HG02852 (cell line): ENCODE results near the gene ADAMTS8.

ENCODE experiments used
- ATAC-seq: cut with Tn5 transposase; IDR thresholded peaks from one replicate; pipeline ENCODE4 v1.9.1; 2021; ENCODE audit warnings: mild to moderate bottlenecking, moderate library complexity; ENCODE audit not compliant: unreplicated experiment

The ADAMTS8 gene

GRCh38 chr11:130462101-130462885 lies 33.9 kb upstream of the ADAMTS8 start:
- no peak for ATAC-seq

DNA sequence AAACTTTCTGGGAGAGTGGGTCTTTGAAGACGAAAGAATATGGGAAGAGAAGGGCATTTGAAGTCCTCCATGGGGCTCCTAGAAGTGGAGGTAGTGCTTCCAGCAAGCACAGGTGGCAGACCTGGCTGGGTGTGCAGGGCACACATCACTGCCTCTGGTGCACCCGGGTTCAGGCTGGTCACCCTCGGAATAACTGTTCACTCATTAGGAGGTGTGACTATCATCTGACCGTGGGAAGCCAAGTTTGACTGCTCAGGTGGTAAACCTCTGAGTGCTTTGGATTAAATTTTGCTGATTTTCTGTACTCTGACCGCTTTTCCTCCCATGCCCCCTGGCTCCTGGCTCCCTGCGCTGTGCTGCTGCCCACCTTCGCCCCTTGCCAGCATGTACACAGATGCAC lies 31.1 kb upstream of the ADAMTS8 start:
- no peak for ATAC-seq

GRCh38 chr11:130458410-130458729 lies 30.0 kb upstream of the ADAMTS8 start:
- ATAC-seq, result no peak

DNA sequence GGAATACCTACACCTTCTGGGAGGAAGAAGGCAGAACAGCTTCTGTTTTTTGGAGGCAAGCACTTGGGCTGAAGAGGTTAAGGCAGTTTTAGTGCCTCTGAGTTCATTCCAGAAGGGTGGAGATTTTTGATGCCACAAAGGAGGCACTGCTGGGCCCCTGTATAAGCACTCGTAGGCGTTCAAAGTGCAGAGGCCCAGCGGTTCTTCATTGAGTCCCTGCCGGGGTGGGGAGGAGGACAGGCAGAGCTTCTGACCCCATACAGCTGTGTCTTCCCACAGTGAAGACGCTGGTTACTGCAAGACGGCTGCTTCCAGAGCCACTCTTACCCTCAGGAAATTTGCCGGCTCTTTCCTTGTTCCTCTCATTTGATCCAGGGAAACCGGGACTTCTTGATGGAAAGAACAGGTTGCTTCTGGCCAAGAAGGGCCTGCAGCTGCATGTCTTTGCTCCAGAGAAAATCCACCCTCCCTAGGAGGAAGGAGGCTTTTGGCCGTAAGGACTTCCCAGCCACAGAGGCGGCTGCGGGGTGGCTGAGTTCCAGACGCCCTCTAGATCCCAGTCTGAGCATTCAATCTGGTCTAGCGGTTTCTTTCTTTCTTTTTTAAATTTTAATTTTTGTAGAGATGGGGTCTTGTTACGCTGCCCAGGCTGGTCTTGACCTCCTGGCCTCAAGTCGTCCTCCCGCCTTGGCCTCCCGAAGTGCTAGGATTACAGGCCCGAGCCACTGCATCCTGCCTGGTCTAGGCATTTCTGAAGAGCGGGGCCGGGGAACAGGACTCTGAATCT lies 29.4 kb upstream of the ADAMTS8 start:
- no peak for ATAC-seq

DNA sequence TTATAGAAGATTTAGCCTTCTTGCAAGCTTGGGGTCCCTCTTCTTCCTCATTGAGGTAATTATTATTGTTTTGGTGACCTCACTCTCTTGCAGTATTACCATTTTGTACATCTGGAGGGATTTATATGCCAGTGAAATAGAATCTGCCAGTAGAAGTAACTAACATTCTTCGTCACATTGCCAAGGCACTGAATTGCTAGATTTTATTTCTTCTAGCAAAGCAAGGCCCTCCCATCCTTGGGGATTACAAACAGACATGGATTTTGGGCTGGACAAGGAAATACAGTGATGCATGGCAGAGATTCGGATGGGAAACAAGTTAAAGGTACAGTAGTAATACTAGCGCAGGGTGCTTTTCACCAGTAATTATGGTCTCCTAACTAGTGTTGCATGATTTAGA lies 27.9 kb upstream of the ADAMTS8 start:
- no peak for ATAC-seq

DNA sequence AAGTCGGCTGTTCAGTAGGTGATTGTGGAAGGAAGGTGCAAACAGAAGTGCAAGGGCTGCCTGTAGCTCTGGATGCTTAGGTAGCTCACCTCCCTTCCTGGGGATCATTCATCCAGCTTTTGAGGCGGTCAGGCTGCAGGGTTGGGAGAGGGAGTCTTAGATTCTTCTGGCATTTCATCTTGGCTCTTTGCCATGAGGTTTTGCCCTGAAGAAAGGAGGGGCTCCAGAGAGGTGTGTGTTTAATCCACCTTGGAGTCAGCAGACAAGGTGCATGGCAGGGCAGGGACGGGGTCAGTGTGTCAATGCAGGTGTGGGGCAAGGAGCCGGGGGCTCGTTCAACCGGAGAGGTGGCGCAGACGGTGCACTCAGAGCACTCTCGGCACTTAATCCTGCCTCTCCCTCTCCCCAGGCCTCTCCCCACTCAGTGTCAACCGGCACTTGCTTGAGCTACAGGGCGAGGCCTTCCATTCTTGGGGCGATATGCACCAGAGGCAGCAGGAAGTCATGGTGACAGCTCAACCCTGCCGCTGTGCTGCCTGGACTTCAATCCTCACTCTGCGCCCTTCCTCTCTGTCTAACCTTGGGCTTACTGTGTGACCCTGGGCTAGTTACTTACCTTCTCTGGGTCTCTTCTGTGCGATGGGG lies 27.2 kb upstream of the ADAMTS8 start:
- ATAC-seq, result no peak

DNA sequence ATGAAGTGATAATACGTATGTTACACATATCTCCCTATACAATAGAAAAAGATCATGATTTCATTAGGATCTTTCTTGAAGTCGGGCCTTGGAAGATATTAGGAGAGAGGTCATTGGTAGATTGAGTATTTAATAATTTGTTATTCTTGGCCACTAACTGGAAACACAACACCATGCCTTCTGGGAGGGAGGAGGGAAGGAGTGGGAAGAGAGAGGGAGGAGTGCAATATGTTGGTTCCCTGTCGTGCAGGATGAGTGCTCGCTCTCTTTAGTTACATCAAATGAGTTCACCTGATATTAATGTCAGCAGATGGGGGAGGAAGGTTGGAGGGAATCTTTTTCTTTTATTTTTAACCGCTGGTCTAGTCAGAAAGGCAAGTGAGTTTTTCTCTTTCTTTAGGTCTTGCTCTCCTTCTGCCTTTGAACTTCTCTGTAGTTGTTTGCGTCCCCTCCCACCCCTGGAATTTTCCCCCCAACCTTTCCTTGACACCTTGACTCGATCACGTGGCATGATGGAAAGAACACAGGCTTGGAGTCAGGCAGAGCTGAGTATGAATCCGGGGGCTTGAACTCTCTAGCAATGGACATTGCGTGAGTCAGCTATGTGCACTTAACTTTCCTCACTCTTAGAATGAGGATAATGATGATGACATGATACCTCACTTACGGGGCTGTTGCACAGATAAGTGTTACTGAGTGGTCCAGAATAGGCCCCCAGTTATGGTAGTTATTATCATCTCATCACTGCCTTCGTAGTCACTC lies 26.3 kb upstream of the ADAMTS8 start:
- ATAC-seq, result no peak

DNA sequence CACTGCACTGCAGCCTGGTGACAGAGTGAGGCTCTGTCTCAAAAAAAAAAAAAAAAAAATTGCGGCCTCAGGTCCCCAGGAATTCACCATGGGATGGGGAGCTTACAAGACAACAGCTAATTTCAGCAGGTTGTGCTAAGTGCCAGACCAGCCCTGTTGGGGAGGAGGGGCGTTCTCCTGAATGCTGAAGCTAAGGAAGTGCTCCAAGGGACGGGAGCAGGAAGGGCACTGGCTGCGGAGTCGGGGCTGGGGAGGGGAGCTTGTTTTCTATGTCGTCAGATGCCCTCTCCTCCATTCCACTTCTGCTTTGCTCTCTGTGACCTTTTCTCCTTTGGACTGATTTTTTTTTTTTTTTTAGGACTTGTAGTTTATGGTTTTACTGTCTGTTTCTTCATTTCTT lies 24.5 kb upstream of the ADAMTS8 start:
- ATAC-seq, result no peak

DNA sequence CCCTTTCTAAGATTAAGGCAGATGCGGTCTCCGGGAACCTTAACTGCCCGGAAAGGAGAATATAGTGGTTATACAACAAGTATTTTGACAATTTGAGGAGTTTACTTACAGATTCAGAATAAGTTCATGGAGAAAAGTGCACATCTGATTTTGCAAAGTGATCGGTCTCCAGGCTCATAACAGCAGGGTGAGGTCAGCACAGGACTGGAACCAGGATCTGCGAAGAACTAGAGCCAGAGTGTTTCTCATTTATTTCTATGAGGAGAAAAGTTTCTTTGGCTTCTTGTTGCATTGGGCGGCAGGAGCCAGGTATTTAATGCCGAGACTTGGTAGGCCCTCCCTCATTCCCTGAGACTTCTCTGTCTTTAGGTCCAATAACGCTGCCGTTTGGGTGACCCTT lies 23.8 kb upstream of the ADAMTS8 start:
- ATAC-seq, result no peak

- no peak for ATAC-seq
Observed at GRCh38 chr11:130451231-130452019, 23.0 kb upstream of the ADAMTS8 start.

GRCh38 chr11:130449996-130450769 lies 21.8 kb upstream of the ADAMTS8 start:
- ATAC-seq, result no peak

- no peak for ATAC-seq
Observed at GRCh38 chr11:130449310-130449990, 21.0 kb upstream of the ADAMTS8 start.

GRCh38 chr11:130448416-130449309 lies 20.3 kb upstream of the ADAMTS8 start, which contains the start of gene ADAMTS15:
ADAMTS15 (plus strand) TSS chr11:130448645; CDS start chr11:130448974, 329 bp downstream.
- peak; percentile 55 for ATAC-seq

DNA sequence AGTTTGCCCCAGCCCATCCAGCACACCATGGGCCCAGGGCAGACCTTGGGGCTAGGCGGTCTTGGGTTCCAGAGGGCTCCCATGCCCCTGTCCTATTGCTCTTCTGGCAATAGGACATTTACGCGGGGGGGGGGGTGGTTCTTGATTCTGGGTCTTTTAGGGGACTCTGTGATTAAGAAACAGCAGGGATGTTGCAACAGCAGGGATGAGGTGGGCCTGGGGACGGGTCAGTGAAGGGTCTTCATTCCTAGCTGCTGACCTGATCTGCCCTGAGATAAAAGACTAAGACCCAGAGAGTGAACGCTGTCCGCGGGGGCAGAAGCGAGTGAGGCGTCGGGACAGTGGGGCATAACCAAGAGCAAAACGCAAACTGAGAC lies 19.6 kb upstream of the ADAMTS8 start:
- ATAC-seq, result no peak

- no peak for ATAC-seq
Observed at GRCh38 chr11:130445788-130446187, 17.4 kb upstream of the ADAMTS8 start.

DNA sequence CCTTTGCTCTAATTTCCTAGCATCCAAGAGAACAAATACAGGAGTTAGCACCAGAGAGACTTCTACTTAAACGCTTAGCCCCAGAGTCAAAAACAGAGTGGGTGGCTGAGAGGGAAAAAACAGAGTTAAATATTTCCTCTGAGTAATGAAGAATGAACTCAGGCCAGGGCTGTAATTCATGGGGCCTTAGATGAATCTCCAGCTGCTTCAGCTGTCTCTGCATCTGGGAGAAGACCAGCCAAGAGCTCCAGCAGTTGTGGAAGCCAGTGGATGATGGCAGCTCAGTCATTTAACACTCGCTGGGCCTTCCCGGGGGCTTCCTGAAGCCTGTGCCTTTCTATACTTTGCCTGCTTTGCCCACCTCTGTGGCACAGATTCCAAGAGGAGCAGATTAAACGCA lies 14.3 kb upstream of the ADAMTS8 start:
- ATAC-seq, result no peak

GRCh38 chr11:130441719-130442118 lies 13.3 kb upstream of the ADAMTS8 start:
- no peak for ATAC-seq

GRCh38 chr11:130439876-130440275 lies 11.5 kb upstream of the ADAMTS8 start:
- ATAC-seq, result no peak
